NCI-H82 treated with DMSO at 0.1 percent for 48 hours (cell line): ENCODE results near the gene ACTR5.
A peak's percentile ranks its signal among the peaks of the same experiment; 100 is the strongest.
"Not testable (repeated sequence)": the region's sequence is repeated elsewhere in the genome, so short reads cannot be mapped to it uniquely, and the experiment has no call there.

ENCODE experiments used
- DNase-seq: peaks from one replicate; lab custom pipeline; 2025; ENCODE audit not compliant: unreplicated experiment; lab: John Stamatoyannopoulos, UW

The ACTR5 gene

GRCh38 chr20:38764567-38765318 lies 16.5 kb downstream of the ACTR5 start:
- DNase-seq = no peak

GRCh38 chr20:38766071-38766470 lies 17.8 kb downstream of the ACTR5 start:
- no peak for DNase-seq

GRCh38 chr20:38769376-38770295 lies 21.4 kb downstream of the ACTR5 start:
- DNase-seq = no peak

DNA sequence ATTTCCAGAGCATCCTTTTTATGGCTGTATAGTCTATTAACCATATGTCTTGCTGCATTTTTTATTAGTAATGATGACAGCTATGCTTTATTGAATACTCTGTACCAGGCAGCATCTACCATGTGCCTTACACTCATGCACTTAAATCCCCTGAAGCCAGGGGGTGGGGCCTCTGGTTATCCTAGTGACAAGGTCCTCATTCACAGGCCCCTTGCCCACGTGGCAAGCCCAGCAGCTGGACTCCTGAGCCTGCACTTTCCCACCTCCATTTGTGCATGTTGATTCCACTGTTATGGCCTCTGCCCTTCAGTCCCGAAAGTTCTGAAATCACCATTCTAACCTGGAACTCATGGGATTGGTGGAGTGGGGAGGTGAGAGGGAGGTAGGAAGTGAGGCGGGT lies 22.3 kb downstream of the ACTR5 start:
- DNase-seq = no peak

DNA sequence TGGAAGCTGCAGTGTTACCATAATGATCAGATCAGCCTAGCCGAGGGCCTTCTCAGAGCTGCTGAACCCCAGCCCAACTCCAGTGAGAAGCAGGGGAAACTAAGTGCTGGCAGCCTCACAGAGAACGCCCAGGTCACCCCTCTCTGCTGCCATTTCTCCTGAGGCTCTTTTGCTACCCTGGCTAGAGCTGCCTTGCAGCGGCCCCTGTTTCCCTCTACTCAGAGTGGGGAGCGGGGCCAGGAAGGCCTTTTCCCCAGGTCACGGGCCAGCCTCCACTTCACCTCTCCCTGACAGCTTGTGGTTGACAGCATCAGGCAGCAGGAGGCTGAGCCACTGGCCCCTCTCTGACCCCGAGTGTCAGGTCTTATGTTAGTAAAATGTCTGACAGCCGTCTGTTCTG lies 22.7 kb downstream of the ACTR5 start:
- no peak for DNase-seq

DNA sequence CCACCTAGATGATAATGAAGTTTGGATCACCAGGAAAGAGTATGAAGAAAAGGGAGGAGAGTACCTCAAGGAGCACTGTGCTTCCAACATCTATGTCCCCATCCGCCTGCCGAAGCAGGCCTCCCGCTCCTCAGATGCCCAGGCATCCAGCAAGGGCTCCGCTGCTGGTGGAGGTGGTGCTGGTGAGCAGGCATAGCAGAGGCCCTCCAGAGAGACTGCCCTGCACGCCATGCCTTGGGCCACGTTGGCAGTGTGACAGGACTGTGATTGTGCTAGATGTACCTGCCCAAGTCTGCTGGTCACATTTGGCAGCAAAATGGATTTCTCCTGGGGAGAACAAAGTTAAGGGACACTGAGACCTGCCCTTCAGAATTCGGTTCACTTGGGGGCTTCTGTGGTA lies 23.4 kb downstream of the ACTR5 start:
- DNase-seq = no peak

DNA sequence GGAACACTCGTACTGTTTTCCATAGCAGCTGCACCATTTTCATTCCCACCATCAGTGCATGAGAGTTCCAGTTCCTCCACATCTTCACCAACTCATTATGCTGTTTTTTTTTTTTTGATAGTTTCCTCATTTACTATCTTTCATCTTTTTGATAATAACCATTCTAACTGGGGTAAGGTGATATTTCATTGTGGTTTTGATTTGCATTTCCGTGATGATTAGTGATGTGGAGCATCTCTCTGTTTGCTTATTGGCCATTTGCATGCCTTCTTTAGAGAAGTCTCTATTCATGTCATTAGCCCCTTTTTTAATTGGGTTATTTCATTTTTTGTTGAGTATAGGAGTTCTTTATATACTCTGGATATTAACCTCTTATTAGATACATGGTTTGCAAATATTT lies 25.9 kb downstream of the ACTR5 start:
- no peak for DNase-seq

- no peak for DNase-seq
Measured at GRCh38 chr20:38776363-38776762, 28.1 kb downstream of the ACTR5 start.

- DNase-seq = no peak
Measured at GRCh38 chr20:38779247-38780097, 31.2 kb downstream of the ACTR5 start.

GRCh38 chr20:38782275-38782674 lies 34.0 kb downstream of the ACTR5 start:
- DNase-seq = no peak

DNA sequence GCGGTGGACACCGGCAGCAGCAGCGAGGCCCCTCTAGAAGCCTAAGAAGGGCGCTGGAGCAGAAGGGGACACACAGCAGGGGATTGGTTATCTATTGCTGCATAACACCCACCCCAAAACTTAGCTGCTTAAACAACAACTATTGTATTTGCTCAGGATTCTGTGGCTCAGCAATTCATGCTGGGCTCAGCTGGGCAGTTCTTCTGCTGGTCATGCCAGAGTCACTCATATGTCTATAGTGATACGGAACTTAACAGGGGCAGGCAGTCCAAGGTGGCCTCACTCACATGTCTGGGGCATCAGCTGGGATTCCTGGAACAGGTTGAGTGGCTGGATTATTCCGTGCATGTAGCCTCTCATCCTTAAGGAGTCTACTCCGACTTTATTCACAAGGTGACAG lies 39.6 kb downstream of the ACTR5 start:
- DNase-seq = no peak

- no peak for DNase-seq
Measured at GRCh38 chr20:38789503-38790199, 41.4 kb downstream of the ACTR5 start.

DNA sequence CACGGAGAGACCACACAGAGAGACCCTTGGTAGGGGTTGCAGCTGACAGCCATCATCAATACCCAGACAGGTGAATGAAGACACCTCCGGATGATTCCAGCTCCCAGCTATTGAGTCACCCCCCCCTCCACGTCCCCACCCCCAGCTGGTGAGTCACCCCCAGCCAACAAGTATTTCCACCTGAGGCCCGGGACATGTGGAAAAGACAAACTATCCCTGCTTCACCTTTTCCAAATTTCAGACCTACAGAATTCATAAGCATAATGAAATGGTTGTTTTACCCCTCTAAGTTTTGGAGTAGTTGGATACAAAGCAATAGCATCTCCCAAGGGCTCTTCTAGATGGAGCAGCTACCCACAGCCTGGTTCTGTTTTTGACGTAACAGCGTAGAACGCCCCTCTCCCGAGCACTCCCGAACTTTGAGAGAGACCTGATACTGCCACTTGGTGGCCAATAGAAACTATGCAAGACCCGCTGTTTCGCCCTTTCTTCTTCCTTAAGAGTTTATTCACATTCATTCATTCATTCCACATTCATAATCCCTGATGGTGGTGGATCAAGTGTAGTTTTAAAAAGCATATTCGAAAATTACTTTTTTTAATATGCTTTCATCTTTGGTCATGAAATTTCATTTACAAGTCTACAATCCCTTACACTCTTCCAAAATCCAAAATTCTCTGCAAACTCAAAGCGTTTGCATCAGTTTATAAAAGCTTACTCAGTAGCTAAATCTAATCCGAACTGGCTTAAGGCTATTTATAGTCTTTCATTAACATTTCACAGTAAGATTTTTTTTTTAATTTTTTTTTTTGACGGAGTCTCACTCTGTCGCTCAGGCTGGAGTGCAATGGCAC lies 42.2 kb downstream of the ACTR5 start:
- DNase-seq = peak; percentile 45

DNA sequence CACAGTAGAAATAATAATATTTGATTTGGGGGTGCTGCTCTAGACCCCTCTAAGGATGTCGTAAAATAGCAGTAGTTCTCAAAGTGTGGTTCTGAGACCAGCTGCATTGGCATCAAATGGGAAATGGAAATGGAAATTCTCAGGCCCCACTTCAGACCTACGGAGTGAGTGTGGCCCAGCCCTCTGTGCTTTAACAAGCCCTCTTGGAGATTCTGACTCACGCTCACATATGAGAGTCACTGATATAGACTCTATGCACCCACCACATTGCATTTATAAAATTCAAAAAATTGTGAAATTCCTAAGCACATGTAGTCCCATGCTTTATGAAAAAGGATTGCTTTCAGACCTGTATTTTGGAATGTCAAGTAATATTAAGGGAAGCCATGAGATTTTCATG lies 43.0 kb downstream of the ACTR5 start:
- no peak for DNase-seq

GRCh38 chr20:38791940-38792339 lies 43.7 kb downstream of the ACTR5 start:
- no peak for DNase-seq

- not testable (repeated sequence) for DNase-seq
Measured at GRCh38 chr20:38794057-38794456, 45.8 kb downstream of the ACTR5 start.

- DNase-seq = no peak
Measured at GRCh38 chr20:38798266-38798665, 50.0 kb downstream of the ACTR5 start.

- no peak for DNase-seq
Measured at GRCh38 chr20:38799203-38799602, 50.9 kb downstream of the ACTR5 start.

DNA sequence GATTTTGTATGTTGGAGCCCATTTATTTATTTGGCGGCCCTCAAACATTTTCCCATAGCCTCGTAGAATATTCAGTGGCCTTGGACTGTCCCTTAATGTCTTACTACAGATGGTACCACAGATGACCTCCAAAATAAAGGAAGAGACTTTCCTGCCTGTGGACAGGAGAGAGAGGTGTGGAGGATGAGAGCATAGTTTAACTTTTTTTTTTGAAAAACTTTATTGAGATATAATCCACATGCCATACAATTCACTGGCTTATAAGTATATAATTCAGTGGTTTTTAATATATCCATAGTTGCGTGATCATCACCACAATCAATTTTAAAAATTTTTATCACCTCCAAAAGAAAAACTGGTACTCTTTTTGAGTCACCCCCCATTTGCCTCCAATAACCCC lies 52.6 kb downstream of the ACTR5 start:
- no peak for DNase-seq

DNA sequence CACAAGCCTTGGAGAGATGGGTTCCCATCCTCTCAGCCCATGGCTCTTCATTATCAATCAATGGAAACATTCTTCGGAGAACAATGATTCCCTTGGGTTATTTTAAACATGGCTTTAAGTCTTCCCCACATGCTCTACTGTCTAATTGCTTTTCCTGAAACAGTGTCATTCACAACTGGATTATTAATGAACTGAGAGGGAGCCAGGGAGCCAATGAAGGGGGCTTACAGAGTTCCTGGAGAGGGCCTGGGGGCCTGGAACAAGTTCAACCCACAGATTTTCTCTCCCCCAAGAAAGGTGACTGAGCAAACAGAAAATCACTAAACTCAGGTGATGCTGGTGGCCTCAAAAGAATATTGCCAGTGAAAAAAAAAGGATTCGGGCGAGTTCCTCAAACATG lies 56.0 kb downstream of the ACTR5 start:
- no peak for DNase-seq
